ENCODE data around the gene BLTP3B.
A peak's percentile ranks its signal among the peaks of the same experiment; 100 is the strongest.

The BLTP3B gene

DNA sequence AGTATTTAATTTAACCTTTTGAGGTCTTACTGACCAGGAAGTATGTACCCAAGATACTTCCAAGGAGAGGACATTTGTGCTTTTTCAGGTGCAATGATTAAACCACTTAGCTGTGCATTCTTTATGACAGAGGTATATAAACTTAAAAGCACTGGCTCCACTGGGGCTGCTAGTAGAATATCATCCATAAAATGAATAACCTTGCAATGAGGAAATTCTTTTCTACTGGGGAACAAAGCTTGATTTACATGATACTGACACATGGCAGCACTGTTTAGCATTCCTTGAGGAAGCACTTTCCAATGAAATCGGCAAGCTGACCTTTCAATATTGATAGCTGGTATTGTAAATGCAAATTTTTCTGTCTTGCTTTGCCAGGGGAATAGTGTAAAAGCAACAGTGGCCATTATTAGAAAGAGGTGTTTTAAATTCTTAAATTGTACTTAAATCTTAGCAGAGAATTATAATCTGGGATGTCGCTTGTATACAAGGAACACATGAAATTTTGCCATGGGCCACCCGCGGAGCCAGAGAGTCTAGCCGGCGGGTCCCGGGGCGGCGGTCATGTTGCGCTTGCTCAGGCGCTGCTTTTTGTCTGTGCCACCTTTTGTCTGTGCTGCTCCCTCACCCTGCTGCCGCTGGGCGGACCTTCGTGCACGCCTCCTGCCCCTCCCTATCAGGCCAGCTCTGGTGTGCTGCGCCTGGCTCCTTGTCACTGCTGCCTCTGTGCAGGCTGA lies 20.9 kb upstream of the BLTP3B start:
- peak; percentile 35 to 57 for DNase-seq (ENCODE audit: low read depth in 1 of 2, low spot score in 1 of 2)

GRCh38 chr12:100159391-100160104 lies 16.9 kb upstream of the BLTP3B start:
- DNase-seq (ENCODE audit: low read depth in 1 of 2, low spot score in 1 of 2), result no peak

DNA sequence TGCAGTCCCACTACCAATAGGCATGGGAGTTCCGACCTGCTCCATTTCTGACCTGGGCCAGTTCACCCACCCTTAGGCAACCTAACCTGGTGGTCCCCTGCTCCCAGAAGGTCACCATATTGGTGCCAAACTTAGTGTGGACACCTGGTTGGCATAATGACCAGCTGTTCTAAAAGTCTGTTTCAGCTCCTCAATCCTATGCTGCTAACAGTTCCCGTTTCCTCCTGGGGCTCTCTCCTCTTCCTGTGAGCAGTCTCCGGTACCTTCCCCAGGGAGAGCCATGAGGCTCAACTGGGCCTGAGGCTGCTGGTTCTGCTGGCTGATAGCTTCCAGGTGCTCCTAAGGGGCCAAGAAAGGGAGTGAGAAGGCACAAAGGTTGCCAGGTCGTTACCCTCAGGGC lies 15.9 kb upstream of the BLTP3B start:
- no peak for DNase-seq (ENCODE audit: low read depth in 1 of 2, low spot score in 1 of 2)

DNA sequence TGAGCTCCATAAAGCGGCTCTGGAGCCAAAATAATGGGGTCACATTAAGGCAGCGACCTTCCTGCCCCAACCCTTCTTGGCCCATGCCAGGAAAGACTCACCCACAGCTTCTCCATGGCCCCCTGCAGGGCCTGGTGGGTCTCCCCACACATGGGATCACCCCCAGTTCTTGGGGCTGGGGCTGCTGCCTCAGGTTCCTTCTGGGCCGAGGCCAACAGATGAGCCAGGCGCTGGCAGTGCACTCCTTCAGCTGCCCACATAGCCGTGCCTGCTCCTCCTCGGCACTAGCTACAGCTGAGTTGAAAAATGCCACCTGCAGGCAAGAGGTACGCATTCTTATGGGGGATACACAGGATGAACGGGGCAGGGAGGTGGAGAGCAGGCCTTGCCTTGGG lies 14.8 kb upstream of the BLTP3B start:
- no peak for DNase-seq (ENCODE audit: low read depth in 1 of 2, low spot score in 1 of 2)

DNA sequence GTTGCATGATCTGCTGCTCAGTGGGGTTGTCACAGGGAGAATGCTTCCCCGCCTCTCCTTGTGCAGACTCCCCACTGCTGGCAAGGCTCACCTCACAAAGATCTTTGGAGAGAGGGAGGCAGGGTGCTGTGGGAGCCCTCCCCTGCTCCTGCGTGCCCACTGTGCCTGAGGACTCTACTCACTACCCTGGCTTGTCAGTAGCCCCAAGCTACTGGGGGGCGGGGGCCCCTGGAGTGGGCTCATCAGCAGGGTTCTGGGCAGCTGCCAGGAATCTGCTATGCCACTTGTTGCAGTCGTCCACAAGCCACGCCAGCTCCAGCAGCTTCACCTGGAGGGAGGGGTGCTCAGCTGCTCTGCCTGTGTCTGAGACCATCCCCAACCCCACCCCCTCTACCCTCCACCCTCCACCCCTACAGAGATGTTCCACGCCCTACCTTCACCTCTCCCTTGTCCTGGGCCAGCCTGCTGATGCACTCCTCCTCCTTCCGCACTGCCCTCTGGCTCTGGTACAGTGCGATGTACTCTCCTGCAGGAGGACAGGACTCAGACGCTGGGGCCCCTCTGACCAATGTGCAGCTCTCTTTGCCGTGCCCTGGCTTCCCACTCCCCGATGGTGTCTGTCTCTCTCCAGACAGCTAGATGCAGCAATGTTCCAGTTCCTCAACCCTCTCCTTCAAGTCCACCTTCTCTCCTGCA lies 14.2 kb upstream of the BLTP3B start:
- no peak for DNase-seq (ENCODE audit: low read depth in 1 of 2, low spot score in 1 of 2)

- peak; percentile 54 for DNase-seq (ENCODE audit: low read depth in 1 of 2, low spot score in 1 of 2)
Measured at GRCh38 chr12:100154474-100155247, 12.0 kb upstream of the BLTP3B start.

DNA sequence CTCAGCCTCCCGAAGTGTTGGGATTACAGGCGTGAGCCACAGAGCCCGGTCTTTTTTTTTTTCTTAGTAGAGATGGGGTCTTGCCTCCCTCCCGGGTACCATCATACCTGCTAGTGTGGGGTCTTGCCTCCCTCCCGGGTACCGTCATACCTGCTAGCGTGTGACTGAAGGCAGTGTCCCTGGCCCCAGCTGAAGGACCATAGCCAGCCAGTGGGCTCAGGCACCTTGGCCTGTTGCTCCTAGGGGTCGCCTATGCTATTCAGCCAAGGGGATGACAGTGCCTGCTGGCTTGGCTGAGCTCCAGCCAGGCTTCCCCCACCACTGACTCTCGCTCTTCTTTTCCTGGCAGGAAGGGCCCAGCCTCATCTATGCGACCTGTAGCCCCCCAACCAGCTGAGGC lies 10.5 kb upstream of the BLTP3B start:
- DNase-seq (ENCODE audit: low read depth in 1 of 2, low spot score in 1 of 2), result no peak

GRCh38 chr12:100151769-100152168 lies 9.1 kb upstream of the BLTP3B start:
- no peak for DNase-seq (ENCODE audit: low read depth in 1 of 2, low spot score in 1 of 2)

- no peak for DNase-seq (ENCODE audit: low read depth in 1 of 2, low spot score in 1 of 2)
Measured at GRCh38 chr12:100146252-100146651, 3.6 kb upstream of the BLTP3B start.

- DNase-seq (ENCODE audit: low read depth in 1 of 2, low spot score in 1 of 2), result no peak
Measured at GRCh38 chr12:100145643-100146042, 3.0 kb upstream of the BLTP3B start.

DNA sequence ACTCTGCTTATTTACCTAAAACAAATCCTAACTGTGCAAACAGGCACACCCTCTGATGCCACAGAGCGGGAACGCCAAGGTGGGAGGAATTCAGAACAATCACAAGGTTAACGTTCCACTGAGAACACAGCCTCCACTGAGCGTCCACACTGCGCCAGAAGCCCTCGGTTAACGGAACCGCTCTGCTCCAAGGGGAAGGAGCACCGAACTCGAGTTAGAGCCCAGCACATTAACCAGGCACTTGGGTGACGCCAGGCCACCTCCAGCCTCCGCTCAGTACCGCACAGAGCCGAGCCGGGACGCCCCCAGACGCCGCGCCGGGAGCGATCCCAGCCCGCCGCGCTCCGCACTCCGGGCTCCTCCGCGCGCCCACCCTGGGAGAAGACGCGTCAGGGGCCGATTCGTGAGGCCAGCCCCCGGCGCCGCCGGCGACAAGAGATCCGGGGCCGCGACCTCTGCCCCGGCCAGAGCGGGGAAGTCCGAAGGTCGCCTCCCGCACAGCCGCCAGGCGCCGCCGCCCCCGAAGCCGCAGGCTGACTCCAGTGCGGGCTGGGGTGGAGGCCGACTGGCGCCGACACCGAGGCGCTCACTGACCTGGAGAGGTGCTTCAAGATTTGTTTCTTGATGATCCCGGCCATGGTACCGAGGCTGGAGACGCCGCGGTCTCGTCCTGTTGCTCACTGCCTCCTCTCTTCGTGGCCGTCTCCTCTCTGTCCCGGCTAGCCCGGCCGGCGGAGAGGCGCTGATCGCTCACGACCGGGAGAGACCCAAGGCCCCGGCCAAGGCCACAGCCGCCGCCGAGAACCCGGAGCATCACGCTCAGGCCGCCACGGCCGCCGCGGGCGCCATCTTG lies 450 bp downstream of the BLTP3B start:
- peak in 1 of 2 donors; percentile 23 for DNase-seq (ENCODE audit: low read depth in 1 of 2, low spot score in 1 of 2)

GRCh38 chr12:100141666-100141997 lies 1.0 kb downstream of the BLTP3B start:
- DNase-seq (ENCODE audit: low read depth in 1 of 2, low spot score in 1 of 2), result peak in 1 of 2 donors; percentile 59

- DNase-seq (ENCODE audit: low read depth in 1 of 2, low spot score in 1 of 2), result no peak
Measured at GRCh38 chr12:100138803-100139098, 3.9 kb downstream of the BLTP3B start.

DNA sequence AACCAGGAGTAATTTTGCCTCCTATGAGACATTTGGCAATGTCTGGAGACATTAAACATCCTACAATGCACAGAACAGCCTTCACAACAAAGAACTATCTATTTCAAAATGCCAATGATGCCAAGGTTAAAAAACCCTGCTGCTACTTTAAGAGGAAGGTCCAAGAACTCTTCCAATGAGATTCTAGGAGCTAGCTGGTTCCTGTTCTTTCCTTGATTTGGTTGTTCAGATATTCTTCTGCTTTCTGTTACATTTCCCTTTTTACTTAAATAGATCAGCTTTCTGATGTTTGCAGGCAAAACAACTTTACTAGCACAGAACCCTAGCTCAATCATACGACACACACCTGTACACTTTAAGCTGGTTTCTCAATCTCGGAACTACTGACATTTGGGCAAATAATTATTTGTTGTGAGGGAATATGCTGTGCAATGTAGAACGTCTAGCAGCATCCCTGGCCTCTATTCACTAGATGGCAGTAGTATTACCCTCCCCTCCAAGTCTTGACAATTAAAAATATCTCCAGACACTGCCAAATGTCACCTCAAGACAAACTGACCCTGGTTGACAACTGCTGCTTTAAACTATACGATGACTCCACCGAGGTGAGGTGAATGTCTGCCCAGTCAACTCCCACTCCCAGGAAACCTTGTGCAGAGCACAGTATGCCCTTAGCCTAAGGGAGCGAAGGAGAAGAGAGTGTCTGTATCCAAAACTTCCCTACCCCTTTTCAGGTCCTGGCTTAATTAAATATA lies 4.4 kb downstream of the BLTP3B start:
- DNase-seq (ENCODE audit: low read depth in 1 of 2, low spot score in 1 of 2), result no peak

- DNase-seq (ENCODE audit: low read depth in 1 of 2, low spot score in 1 of 2), result no peak
Measured at GRCh38 chr12:100133200-100133599, 9.5 kb downstream of the BLTP3B start.

GRCh38 chr12:100128512-100128908 lies 14.2 kb downstream of the BLTP3B start:
- no peak for DNase-seq (ENCODE audit: low read depth in 1 of 2, low spot score in 1 of 2)

- no peak for DNase-seq (ENCODE audit: low read depth in 1 of 2, low spot score in 1 of 2)
Measured at GRCh38 chr12:100127766-100128511, 14.7 kb downstream of the BLTP3B start.

- no peak for DNase-seq (ENCODE audit: low read depth in 1 of 2, low spot score in 1 of 2)
Measured at GRCh38 chr12:100123316-100124095, 19.2 kb downstream of the BLTP3B start.

DNA sequence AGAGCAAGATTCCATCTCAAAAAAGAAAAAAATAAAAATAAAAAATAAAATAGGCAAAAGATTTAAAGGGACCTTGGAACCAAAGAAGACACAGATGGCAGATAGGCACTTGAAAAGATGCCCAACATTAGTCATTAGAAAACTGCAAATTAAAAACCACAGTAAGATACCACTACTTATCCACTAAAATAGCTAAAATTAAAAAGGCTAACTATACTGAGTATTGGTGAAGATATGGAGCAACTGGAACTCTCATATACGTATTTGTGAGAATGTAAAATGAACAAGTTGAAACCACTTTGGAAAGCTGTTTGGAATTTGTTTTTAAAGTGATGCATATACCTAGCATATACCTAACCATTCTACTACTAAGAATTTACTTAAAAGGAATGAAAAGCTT lies 22.3 kb downstream of the BLTP3B start:
- no peak for DNase-seq (ENCODE audit: low read depth in 1 of 2, low spot score in 1 of 2)
